Retinal pigment epithelial cell (primary cell): Measurements from ENCODE around the gene RBBP8.

Source experiments
- DNase-seq: peaks from one replicate; pipeline ENCODE4 v3.0.0-alpha.2; 2010; ENCODE audit warnings: low read depth
- H3K4me3 ChIP-seq: 2 replicates; pipeline ENCODE4 v1.5.1; 2011; ENCODE audit warnings: mild to moderate bottlenecking, low read length, control low read depth, moderate library complexity
- CTCF ChIP-seq: conservative IDR thresholded peaks from 2 replicates; pipeline ENCODE4 v1.5.1; 2011; ENCODE audit warnings: low read depth, low read length, control low read depth, inconsistent platforms

RBBP8 gene

GRCh38 chr18:23042133-23042532 lies 109.0 kb downstream of the RBBP8 start:
- no peak overlapping the region for H3K4me3 ChIP-seq
- DNase-seq = no peak
- TF ChIP-seq CTCF = no peak

GRCh38 chr18:23043803-23044376 lies 110.8 kb downstream of the RBBP8 start:
- no peak for DNase-seq
- TF ChIP-seq CTCF = no peak
- no peak overlapping the region for H3K4me3 ChIP-seq

- DNase-seq = no peak
- H3K4me3 ChIP-seq = no peak overlapping the region
- TF ChIP-seq CTCF = no peak
Measured at GRCh38 chr18:23049698-23050373, 116.7 kb downstream of the RBBP8 start.

- DNase-seq = peak; percentile 81
- TF ChIP-seq CTCF = peak; percentile 80
- no peak overlapping the region for H3K4me3 ChIP-seq
Measured at GRCh38 chr18:23053776-23054457, 120.8 kb downstream of the RBBP8 start.

GRCh38 chr18:23054553-23054952 lies 121.4 kb downstream of the RBBP8 start:
- no peak for DNase-seq
- H3K4me3 ChIP-seq = no peak overlapping the region
- TF ChIP-seq CTCF = no peak

- TF ChIP-seq CTCF = no peak
- no peak for DNase-seq
- H3K4me3 ChIP-seq = no peak overlapping the region
Measured at GRCh38 chr18:23056315-23056714, 123.2 kb downstream of the RBBP8 start.

- TF ChIP-seq CTCF = no peak
- H3K4me3 ChIP-seq = no peak overlapping the region
- DNase-seq = no peak
Measured at GRCh38 chr18:23057096-23057495, 124.0 kb downstream of the RBBP8 start.
